CD4-positive, alpha-beta T cell treated with Interleukin-1 beta for 1 hour (primary cell): Measurements from ENCODE around the gene NTM.

Experiments
- DNase-seq, 2 donors: peaks; one replicate each; pipeline ENCODE4 v3.0.0-alpha.2; 2020 to 2022

The NTM gene

GRCh38 chr11:131373756-131374155 lies 3.3 kb downstream of the NTM start:
- no peak for DNase-seq

GRCh38 chr11:131375421-131375820 lies 5.0 kb downstream of the NTM start:
- no peak for DNase-seq

- DNase-seq, result no peak
These were observed 5.5 kb downstream of the NTM start for GRCh38 chr11:131375915-131376314.

GRCh38 chr11:131378931-131379330 lies 8.5 kb downstream of the NTM start:
- no peak for DNase-seq

GRCh38 chr11:131385763-131386390 lies 15.5 kb downstream of the NTM start:
- DNase-seq, result no peak

GRCh38 chr11:131386408-131386807 lies 16.0 kb downstream of the NTM start:
- no peak for DNase-seq

- DNase-seq, result no peak
These were observed 17.6 kb downstream of the NTM start for GRCh38 chr11:131388030-131388429.

- no peak for DNase-seq
These were observed 19.2 kb downstream of the NTM start for GRCh38 chr11:131389582-131389981.

GRCh38 chr11:131391176-131391575 lies 20.8 kb downstream of the NTM start:
- DNase-seq, result no peak

GRCh38 chr11:131392528-131393255 lies 22.3 kb downstream of the NTM start:
- no peak for DNase-seq

- no peak for DNase-seq
These were observed 23.3 kb downstream of the NTM start for GRCh38 chr11:131393691-131394090.

- no peak for DNase-seq
These were observed 27.3 kb downstream of the NTM start for GRCh38 chr11:131397675-131398074.

GRCh38 chr11:131402040-131402439 lies 31.6 kb downstream of the NTM start:
- DNase-seq, result no peak

GRCh38 chr11:131404010-131404409 lies 33.6 kb downstream of the NTM start:
- DNase-seq, result no peak

GRCh38 chr11:131408025-131408640 lies 37.7 kb downstream of the NTM start:
- peak in 1 of 2 donors; percentile 23 for DNase-seq

GRCh38 chr11:131409345-131409744 lies 38.9 kb downstream of the NTM start:
- DNase-seq, result no peak

GRCh38 chr11:131411636-131412035 lies 41.2 kb downstream of the NTM start:
- no peak for DNase-seq

- DNase-seq, result no peak
These were observed 41.6 kb downstream of the NTM start for GRCh38 chr11:131412061-131412460.

GRCh38 chr11:131413217-131413616 lies 42.8 kb downstream of the NTM start:
- no peak for DNase-seq

- DNase-seq, result no peak
These were observed 47.8 kb downstream of the NTM start for GRCh38 chr11:131418189-131418588.

- DNase-seq, result no peak
These were observed 50.8 kb downstream of the NTM start for GRCh38 chr11:131421066-131421855.

- DNase-seq, result no peak
These were observed 51.6 kb downstream of the NTM start for GRCh38 chr11:131422029-131422428.

- DNase-seq, result no peak
These were observed 52.1 kb downstream of the NTM start for GRCh38 chr11:131422496-131422895.
